ENCODE data around the gene YWHAE.

- TF ChIP-seq CTCF (IDR thresholded peaks at IDR 0.05) (no peak), POLR2A (IDR thresholded peaks at IDR 0.05) (no peak)
Measured at GRCh38 chr17:1362065-1362848, 37.8 kb downstream of the YWHAE start.

All from esophagus squamous epithelium (tissue), 4 donors.